ENCODE measurements around the gene SEPHS2. TPM values are rescaled to one million over a fixed set of nuclear protein-coding genes. Genes with fewer than 3 reads are reported as not detected.

The SEPHS2 gene, protein sequence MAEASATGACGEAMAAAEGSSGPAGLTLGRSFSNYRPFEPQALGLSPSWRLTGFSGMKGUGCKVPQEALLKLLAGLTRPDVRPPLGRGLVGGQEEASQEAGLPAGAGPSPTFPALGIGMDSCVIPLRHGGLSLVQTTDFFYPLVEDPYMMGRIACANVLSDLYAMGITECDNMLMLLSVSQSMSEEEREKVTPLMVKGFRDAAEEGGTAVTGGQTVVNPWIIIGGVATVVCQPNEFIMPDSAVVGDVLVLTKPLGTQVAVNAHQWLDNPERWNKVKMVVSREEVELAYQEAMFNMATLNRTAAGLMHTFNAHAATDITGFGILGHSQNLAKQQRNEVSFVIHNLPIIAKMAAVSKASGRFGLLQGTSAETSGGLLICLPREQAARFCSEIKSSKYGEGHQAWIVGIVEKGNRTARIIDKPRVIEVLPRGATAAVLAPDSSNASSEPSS
- 10.8 and 12.1 TPM in 2 replicates for total RNA-seq

DNA sequence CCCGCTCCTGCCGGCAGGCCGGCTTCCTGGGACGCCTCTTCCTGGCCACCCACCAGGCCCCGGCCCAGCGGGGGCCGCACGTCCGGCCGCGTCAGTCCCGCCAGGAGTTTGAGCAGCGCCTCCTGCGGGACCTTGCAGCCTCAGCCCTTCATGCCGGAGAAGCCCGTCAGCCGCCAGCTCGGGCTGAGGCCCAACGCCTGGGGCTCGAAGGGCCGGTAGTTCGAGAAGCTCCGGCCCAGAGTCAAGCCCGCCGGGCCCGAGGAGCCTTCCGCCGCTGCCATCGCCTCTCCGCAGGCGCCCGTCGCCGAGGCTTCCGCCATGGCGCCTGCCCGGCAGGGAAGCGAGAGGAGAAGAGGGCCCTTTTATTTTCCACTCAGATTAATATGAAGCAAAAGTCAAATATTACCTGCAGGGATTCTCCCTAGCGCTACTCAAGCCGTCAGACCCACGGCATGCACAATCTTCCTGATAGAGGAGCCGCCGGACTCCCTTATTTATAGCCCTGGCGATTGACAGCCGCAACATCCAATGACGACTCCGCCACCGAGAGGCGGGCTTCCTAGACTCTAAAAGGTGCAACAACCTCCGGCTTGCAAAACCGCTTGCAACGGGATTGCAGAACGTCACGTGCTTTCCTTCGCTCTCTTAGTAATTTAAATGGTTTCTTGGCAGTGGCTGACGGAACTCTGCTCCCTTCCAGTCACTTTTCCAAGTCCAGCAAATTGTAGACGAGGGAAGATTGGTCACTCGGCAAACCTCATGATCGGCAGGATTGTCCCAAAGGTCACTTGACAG, at the start of gene SEPHS2:
Gene SEPHS2, minus strand, starts transcription at position 467 of the 795 bp plus-strand sequence. Its CDS starts 147 bp downstream, at position 320.

DNA sequence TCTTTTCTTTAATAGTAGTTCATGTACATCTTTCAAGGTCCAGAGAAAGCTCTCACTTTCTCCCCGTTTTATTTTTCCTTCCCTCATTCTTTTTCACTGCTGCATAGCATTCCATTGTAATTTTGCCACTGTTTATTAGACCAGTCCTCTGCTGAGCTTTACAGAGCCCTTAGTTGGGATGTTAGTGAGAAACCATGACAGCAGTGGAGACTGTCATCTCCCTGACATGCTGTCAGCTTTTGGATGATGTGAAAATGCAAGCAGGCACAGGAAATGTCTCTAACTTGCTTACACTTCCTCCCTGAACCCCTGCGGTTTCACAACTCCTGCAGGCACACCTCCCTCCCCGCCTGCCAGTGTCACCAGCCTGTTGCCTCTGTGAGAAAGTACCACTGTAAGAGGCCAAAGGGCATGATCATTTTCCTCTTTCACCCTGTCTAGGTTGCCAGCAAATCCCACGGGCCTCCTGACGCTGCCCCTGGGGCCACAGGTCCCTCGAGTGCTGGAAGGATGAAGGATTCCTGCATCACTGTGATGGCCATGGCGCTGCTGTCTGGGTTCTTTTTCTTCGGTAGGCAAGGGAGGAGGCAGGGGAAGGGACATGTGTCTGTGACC, 26.8 kb upstream of the SEPHS2 start, which contains the start of gene ITGAL:
Gene ITGAL, plus strand, starts transcription at position 415 of the 615 bp plus-strand sequence. Its CDS starts 96 bp downstream, at position 511.

DNA sequence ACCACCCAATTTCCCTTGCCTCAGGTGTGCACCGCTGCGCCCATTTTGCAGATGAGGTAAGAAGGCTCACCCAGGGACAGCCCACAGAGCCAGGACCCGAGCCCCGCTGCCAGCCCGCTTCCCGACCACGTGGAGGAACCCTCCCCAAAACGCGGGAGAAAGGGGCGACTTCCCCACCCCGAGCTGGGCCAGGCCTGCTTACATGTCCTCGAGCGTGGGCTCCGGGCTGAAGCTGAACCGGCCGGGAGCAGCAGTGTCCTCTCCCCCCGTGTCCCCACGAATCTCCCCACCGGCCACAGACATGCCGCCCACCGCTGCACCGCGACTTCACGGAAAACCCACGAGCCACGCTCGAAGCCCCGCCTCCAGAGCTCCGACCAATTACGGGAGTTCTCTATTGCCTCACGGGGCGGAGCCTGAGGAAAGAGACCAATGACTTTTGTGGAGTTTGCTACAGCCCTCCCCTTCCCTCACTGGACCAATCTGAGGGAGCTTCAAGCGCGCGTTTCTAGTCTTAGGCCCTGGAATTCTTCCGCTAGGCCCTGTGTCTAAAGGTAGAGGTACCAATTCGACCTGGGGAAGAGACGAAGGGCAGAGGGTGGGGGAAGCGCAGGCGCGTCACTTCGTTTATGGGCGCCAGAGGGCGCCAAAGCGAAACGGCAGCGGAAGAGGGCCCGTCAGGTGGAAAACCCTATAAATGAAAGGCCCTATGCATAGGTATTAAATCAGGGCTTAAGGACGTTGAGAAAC, 15.8 kb downstream of the SEPHS2 start, which contains the start of gene DCTPP1:
Gene DCTPP1, minus strand, starts transcription at position 353 of the 750 bp plus-strand sequence. Its CDS starts 50 bp downstream, at position 303.

DNA sequence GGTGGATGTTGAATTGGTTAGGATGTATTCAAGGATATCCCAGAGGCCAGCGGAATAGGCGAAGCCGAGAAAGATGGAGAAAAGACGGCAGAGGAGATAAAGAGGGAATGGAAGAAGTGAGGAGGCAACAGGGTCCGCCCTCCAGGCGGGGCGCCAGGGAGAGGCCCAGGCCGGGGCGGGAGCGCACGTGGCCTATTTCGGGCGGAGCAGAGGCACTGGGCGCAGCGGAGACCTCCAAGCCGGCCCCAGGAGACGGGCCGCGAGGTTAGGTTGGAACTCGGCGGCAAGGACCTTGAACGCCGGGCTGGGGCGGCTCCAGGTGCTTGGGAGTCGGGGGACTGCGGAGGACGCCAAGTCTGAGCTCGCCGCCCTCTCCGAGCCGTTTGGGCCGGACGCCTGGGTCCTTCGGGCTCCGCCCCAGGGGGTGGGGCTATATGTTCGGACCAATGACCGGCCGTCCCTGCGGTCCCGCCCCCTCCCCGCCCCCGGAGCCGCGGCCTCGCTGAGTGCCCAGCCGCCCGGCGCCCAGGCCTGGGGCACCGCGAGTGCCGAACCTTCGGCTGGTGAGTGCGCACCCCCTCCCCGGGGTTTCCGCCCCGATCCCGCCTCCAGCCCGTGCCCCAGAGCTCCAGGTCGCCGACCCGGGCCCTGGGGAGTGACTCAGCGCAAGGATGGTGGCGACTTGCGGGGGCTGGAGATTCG, 38.4 kb downstream of the SEPHS2 start, which contains the start of gene ZNF771:
Gene ZNF771, plus strand, starts transcription at position 505 of the 702 bp plus-strand sequence. CDS start 448 bp downstream, outside the sequence.

DNA sequence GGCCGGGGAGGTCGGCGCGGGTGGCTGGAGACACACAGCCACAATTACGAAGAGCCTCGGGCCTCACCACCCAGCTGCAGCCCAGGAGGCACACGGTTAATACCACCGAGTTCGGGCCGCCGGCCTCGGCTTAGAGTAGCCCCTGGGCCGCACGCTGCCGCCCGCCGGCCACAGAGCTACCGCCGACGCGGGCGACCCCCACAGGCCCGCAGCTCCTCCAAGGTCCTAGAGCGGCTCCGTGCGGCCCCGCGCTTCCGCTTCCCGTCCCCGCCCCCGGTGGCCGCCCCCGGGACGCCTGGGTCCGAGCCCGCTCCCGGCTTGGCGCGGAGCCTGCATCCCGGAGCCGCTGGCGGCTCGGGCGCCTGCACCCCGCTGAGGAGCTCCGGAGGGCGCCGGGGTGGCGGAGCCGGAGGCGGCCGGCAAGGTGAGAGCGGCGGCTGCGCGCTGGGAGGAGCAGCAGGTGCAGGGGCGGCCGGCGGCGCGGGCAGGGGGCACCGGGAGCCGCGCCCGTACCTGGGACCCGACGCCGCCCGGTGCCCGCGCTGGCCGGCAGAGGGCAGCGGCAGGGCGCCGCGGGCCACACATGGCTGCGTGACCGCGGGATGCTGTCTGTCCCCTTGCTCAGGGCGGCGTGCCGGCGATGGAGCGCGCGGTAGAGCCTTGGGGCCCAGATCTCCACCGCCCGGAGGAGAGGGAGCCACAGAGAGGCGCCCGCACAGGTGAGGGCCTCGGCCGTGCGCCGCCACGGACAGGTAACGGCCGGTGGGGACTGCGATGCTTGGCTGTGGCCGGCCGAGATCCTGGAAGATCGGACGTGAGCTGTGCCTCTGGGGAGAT, 50.3 kb downstream of the SEPHS2 start, which contains the start of gene ZNF48:
Gene ZNF48, plus strand, starts transcription at position 266 of the 837 bp plus-strand sequence. Its CDS starts 375 bp downstream, at position 641.

Small RNA genes lying within 50 kb of the gene (small RNA-seq; reads per million reads assigned to genes)
- gene RF00019: not detected
- 8.7 reads per million, percentile 95 among the genes with 10 or more reads in this experiment for gene RF00406
- not detected for gene RNU7-61P

Other genes with a start within 250 kb of the SEPHS2 start
- gene SULT1A3, start 246.6 kb downstream of the SEPHS2 start, total RNA-seq: 12.4 and 13.7 TPM in 2 replicates
- gene NPIPB13, start 197.4 kb downstream of the SEPHS2 start, total RNA-seq: 0.96 and 3.6 TPM in 2 replicates
- gene CD2BP2, start 90.6 kb downstream of the SEPHS2 start, total RNA-seq: 40.5 and 43.7 TPM in 2 replicates
- 45.6 and 48.0 TPM in 2 replicates for gene TBC1D10B, start 75.4 kb downstream of the SEPHS2 start, total RNA-seq
- not detected in 2 replicates for gene MYL11, start 71.1 kb downstream of the SEPHS2 start, total RNA-seq
- not detected in 2 replicates for gene SEPTIN1, start 63.3 kb downstream of the SEPHS2 start, total RNA-seq
- 18.9 and 30.4 TPM in 2 replicates for gene ZNF48, start 50.5 kb downstream of the SEPHS2 start, total RNA-seq
- gene ZNF771, start 38.3 kb downstream of the SEPHS2 start, total RNA-seq: 9.3 and 14.7 TPM in 2 replicates
- gene DCTPP1, start 15.8 kb downstream of the SEPHS2 start, total RNA-seq: 39.8 and 51.2 TPM in 2 replicates
- not detected in 2 replicates for gene ITGAL, start 26.9 kb upstream of the SEPHS2 start, total RNA-seq
- 25.3 and 32.0 TPM in 2 replicates for gene ZNF768, start 80.7 kb upstream of the SEPHS2 start, total RNA-seq
- 9.5 and 11.7 TPM in 2 replicates for gene ZNF747, start 89.0 kb upstream of the SEPHS2 start, total RNA-seq
- gene ZNF764, start 112.5 kb upstream of the SEPHS2 start, total RNA-seq: 10.5 and 10.6 TPM in 2 replicates
- gene ZNF688, start 125.8 kb upstream of the SEPHS2 start, total RNA-seq: 5.2 and 6.2 TPM in 2 replicates
- gene ZNF785, start 139.8 kb upstream of the SEPHS2 start, total RNA-seq: 12.7 and 13.0 TPM in 2 replicates
- gene ZNF689, start 164.5 kb upstream of the SEPHS2 start, total RNA-seq: 7.2 and 7.9 TPM in 2 replicates
- 11.4 and 15.7 TPM in 2 replicates for gene PRR14, start 205.1 kb upstream of the SEPHS2 start, total RNA-seq
- 31.4 and 40.1 TPM in 2 replicates for gene FBRS, start 212.6 kb upstream of the SEPHS2 start, total RNA-seq

All from vein endothelial cell (primary cell).